Stimulated activated CD8-positive, alpha-beta memory T cell treated with anti-CD3 and anti-CD28 coated beads, Interleukin-15, amount 100 ng/mL, for 48 hours (primary cell): ENCODE data around the gene TCF7.
A peak's percentile ranks its signal among the peaks of the same experiment; 100 is the strongest.

ENCODE experiments used
- DNase-seq, 2 donors: peaks; one replicate each; pipeline ENCODE4 v3.0.0-alpha.2; 2020; ENCODE audit warnings: low read depth in 2 of 2

TCF7 gene

DNA sequence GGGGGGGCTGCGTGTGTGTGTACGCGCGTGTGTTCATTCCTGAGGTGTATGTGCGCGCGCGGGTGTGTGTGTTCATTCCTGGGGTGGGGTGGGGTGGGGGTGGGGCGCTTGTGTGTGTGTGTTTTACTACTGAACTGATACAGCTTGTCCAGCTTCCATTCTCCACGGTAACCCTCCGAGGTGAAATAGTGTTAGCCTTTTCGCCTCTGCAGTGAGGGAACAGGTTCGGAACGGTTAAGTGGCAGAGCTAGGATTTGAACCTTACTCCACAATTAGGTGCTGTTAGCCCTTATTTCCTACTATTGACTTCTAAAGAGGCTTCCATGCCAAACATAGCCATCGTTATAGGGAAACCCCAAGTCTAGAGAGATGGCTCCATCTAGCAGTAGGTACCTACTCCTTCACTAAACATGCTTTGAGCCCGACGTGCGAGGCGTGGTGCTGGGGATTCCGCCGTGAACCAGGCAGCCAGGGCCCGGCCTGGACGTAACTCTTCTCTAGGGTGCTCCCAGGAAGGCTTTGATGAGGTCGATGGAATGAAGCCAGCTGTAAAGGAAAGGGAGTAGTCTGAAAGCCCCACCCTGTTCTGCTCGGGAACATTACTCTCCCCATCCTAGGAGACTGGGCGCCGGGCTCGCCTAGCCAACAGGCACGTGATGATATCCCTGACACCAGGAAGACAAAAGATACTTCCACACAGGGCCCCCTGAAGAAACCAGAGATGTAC is 63.1 kb downstream of the TCF7 start:
- DNase-seq = no peak

- DNase-seq = no peak
Observed at GRCh38 chr5:134178096-134178419, 63.6 kb downstream of the TCF7 start.

DNA sequence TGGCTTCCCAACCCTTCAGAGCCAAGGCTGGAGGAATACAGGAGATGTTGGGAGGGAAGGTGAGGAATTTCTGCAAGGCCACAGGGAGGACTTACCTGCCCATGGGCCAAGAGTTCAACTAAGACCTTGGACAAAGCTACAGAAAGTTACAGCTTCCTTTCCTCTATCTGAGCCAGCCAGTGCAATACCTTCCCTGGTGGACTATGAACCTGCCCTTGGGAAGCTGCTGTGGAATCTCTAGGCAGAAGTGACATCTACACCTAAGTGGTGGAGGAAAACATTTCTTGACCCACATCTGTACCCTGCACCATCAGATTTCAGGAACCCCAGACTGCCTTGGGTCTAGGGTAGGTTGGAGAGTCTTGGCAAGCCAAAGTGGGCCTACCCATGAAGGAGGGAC is 69.0 kb downstream of the TCF7 start:
- DNase-seq = no peak

DNA sequence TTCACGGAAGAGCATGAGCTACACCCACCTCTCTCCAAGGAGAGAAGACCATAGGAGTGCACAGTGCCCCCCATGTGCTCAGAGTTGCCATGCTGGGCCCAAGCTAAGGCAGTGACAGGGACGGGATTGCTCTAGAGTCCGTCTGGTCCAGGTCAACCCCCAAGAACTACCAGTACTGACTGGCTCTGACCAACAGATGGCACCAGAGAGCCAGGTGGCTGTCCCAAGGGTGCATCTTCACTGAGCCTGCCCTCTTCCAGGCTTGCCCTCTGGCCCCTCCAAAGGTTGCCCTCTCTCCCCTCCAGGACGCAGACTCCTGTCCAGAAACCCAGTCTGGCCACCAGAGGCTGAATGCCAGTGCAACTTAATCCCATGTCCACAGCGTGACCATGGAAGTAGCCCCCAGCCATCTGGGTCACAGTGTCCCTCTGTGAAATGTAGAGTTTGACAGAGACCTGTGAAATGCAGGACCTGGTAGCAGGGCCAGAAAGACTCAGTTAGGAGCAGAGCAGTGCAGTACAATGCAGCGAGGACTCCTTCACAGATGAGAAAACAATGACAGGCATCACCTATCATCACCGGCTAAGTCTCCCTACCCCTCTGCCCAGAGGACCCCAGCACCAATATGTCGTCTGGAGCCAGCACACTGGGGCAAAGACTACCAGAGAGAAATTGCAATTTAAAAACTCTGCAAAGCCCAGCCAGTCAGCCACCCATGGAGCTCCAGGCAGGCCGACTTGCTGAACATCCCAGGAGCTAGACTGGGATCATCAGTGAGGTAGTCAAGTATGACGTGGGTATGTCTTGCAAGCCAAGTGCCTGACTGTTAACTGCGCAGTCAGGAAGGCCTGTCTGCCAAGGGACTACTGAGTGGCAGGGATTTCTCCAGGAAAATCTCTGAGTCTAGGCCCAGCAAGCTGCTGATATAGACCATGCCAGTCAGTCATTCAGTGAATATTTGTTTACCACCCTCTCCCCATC is 70.0 kb downstream of the TCF7 start:
- peak; percentile 52 to 57 for DNase-seq

GRCh38 chr5:134188092-134188491 is 73.6 kb downstream of the TCF7 start:
- DNase-seq = no peak

DNA sequence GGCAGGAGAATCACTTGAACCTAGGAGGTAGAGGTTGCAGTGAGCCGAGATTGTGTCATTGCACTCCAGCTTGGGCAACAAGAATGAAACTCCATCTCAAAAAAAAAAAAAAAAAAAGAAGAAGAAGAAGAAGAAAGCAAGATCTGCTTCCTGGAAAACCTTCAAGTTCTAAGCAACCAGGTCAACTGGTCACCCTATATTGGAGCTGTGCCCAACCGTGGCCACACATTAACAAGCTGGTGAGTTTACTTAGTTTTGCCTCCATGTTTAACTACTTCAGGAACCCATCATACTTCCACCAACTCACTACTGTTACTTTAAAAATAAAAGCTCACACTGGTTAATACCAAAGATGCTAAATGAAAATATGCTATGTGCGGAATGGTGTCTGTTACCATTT is 74.5 kb downstream of the TCF7 start:
- DNase-seq = no peak

- DNase-seq = no peak
Observed at GRCh38 chr5:134195666-134196065, 81.2 kb downstream of the TCF7 start.
